SK-N-MC (cell line): ENCODE measurements around the gene TUBA4A.

Experiments
- EZH2 ChIP-seq: fragments of 200-600 bp; sonication (generic); IDR thresholded peaks from one replicate; pipeline ENCODE4 v1.6.1; 2017; ENCODE audit warnings: antibody characterized with exemption
- FOXP2 ChIP-seq: optimal IDR thresholded peaks from 2 replicates; pipeline ENCODE3; 2011; ENCODE audit warnings: mild to moderate bottlenecking, moderate library complexity; ENCODE audit not compliant: insufficient read depth; ENCODE audit errors: extremely low read length, control extremely low read depth
- POLR2AphosphoS5 ChIP-seq: IDR thresholded peaks from 2 replicates; pipeline ENCODE4 v1.6.1; 2012; ENCODE audit warnings: mild to moderate bottlenecking, low read depth, low read length, borderline replicate concordance

DNA sequence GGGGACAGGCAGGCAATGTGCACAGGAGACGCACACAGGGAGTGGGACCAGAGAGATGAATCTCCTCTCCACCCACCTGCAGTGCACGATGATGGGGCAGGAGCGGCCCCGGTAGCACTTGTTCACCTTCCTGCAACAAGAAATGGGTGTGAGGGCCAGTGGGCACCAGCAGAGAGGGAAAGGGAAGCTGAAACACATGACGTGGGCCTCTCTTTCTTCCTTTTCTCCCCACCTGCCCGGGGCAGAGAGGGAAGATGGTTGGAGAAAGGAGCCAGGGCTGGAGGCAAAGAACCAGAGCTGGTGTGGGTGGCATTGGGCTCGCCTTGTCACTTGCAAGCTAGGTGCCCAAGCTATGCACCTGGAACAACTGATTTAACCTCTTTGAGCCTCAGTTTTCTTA, 37.7 kb upstream of the TUBA4A start:
- TF ChIP-seq FOXP2 = no peak
- no peak for TF ChIP-seq POLR2AphosphoS5
- no peak for TF ChIP-seq EZH2
